Myometrial cell (primary cell): ENCODE measurements around the gene ACSL5. TPM values are rescaled to one million over a fixed set of nuclear protein-coding genes. Genes with fewer than 3 reads are reported as not detected.

Experiments
- total RNA-seq: library from RNA; depleted of rRNA; stranded (reverse); fragments of >200 nt; gene quantifications from 2 replicates; pipeline ENCODE4 v1.2.3, GENCODE V29; 2015

Gene ACSL5, protein sequence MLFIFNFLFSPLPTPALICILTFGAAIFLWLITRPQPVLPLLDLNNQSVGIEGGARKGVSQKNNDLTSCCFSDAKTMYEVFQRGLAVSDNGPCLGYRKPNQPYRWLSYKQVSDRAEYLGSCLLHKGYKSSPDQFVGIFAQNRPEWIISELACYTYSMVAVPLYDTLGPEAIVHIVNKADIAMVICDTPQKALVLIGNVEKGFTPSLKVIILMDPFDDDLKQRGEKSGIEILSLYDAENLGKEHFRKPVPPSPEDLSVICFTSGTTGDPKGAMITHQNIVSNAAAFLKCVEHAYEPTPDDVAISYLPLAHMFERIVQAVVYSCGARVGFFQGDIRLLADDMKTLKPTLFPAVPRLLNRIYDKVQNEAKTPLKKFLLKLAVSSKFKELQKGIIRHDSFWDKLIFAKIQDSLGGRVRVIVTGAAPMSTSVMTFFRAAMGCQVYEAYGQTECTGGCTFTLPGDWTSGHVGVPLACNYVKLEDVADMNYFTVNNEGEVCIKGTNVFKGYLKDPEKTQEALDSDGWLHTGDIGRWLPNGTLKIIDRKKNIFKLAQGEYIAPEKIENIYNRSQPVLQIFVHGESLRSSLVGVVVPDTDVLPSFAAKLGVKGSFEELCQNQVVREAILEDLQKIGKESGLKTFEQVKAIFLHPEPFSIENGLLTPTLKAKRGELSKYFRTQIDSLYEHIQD
- 1.4 and 1.8 TPM in 2 replicates for total RNA-seq

DNA sequence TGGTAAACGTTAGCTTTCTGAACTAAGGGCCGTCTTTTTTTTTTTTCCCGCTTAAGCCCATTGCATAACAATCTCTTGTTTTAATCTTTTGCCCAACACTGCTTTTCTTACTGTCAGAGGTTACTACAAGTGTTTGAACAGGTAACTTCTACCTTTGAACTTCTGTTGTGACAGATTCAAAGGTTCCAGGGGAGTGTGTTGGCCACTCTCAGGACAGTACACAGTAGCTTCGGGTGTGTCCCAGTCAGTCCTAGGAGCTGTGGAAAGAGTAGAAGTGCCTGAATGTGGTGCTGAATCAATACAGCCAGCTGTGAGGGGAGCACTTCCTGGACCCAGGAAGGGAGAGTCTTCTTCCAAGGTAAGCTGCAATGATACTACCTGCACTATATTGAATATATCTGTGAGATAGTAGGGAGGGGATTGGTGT lies at the start of gene ACSL5:
ACSL5 (plus strand) TSS at position 205 of the 427 bp plus-strand sequence. CDS start 20,831 bp downstream, outside the sequence.

DNA sequence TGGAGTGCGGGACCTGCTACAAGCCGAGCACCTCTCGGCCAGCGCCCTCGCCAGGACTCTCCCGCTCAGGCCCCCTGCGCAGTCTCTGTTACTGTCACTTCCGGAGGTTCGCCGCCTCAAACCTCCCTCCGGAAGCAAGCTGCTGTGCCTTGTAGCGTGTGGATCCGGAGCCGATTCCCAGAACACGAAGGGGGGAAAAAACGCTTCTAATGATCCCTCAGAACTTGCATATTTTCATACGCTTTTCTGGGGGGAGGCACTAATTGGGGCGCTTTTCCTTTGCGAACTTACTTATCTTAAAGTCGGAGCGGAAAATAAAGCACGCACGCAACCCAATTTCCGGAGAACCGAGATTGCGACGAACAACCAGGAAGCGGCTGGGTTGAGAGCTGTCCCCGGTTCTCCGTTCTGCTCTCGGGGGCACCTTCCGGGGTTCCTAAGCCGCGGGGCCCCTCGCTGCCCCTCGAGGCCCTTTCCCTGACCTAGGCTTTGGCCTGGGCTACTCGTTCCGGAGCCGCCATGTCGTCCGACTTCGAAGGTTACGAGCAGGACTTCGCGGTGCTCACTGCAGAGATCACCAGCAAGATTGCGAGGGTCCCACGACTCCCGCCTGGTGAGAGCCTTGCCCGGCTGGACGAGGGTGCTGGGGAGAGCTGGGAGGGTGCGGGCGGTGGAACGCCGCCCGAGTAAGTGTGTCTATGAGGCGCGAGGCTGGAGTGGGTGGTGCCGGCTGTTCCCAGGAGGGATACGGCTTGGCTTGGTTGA lies 73.1 kb downstream of the ACSL5 start, which contains the start of the genes VTI1A and ZDHHC6:
VTI1A (plus strand) TSS at position 361 of the 765 bp plus-strand sequence; CDS start at position 520, 159 bp downstream.
ZDHHC6 (minus strand) TSS at position 60 of the 765 bp plus-strand sequence. CDS start 1,478 bp downstream, outside the sequence.

Other genes starting within 250 kb of the ACSL5 start
- gene GPAM, start 190.4 kb upstream of the ACSL5 start, total RNA-seq = 6.6 and 9.7 TPM in 2 replicates
- not detected in 2 replicates for gene TECTB, start 90.7 kb upstream of the ACSL5 start, total RNA-seq
- gene ZDHHC6, start 72.8 kb downstream of the ACSL5 start, total RNA-seq = 14.9 and 25.9 TPM in 2 replicates
- gene VTI1A, start 73.1 kb downstream of the ACSL5 start, total RNA-seq = 24.2 and 32.4 TPM in 2 replicates